Peyer's patch (tissue), 4 donors: ENCODE measurements around the gene SRY. TPM values are rescaled to one million over a fixed set of nuclear protein-coding genes. Genes with fewer than 3 reads are reported as not detected.

Source experiments
- DNase-seq, 3 donors: peaks; one replicate each; pipeline ENCODE4 v3.0.0-alpha.2; 2017 to 2019
- H3K27ac ChIP-seq, 4 donors: fragments of 200-600 bp; sonication (generic); one replicate each; pipeline ENCODE4 v1.5.1; 2016 to 2019
- H3K27me3 ChIP-seq, 2 donors: fragments of 200-600 bp; sonication (generic); one replicate each; pipeline ENCODE4 v1.5.1; 2019
- H3K36me3 ChIP-seq, 3 donors: fragments of 200-600 bp; sonication (generic); one replicate each; pipeline ENCODE4 v1.5.1; 2016 to 2019
- H3K4me1 ChIP-seq, 4 donors: fragments of 200-600 bp; sonication (generic); one replicate each; pipeline ENCODE4 v1.5.1; 2016 to 2019
- H3K4me3 ChIP-seq, 4 donors: fragments of 200-600 bp; sonication (generic); 1 replicate in 3 of 4; 2 replicates in 1 of 4; pipeline ENCODE4 v1.5.1; 2016 to 2019; ENCODE audit warnings: mild to moderate bottlenecking in 1 of 4
- H3K9me3 ChIP-seq, 4 donors: fragments of 200-600 bp; sonication (generic); one replicate each; pipeline ENCODE4 v1.5.1; 2016 to 2019; ENCODE audit warnings: mild to moderate bottlenecking in 1 of 4
- POLR2A ChIP-seq, 2 donors: fragments of 450-650 bp; IDR thresholded peaks; one replicate each; pipeline ENCODE4 v1.5.1; 2017; ENCODE audit warnings: antibody characterized with exemption in 2 of 2, mild to moderate bottlenecking in 2 of 2, moderate library complexity in 2 of 2
- small RNA-seq, 2 donors: library from RNA; depleted of rRNA; stranded (forward); fragments of <200 nt; gene quantifications; one replicate each; pipeline ENCODE3, GENCODE V24; 2016
- total RNA-seq, 4 donors: library from RNA; depleted of rRNA; stranded (reverse); fragments of >200 nt; gene quantifications; one replicate each; pipeline ENCODE4 v1.1.0, GENCODE V29; 2016
- TF ChIP-seq, protein P1 (sequence below), 6 experiments: fragments of 450-650 bp in 4 of 6; fragments of 200-600 bp in 2 of 6; sonication (generic) in 1 of 6; IDR thresholded peaks; one replicate each; pipeline ENCODE4 v1.5.1; 2017 to 2019; ENCODE audit warnings: antibody characterized with exemption in 6 of 6, mild to moderate bottlenecking in 3 of 6, moderate library complexity in 1 of 6

SRY gene
- total RNA-seq, 4 donors from 2014 or later: not detected

DNA sequence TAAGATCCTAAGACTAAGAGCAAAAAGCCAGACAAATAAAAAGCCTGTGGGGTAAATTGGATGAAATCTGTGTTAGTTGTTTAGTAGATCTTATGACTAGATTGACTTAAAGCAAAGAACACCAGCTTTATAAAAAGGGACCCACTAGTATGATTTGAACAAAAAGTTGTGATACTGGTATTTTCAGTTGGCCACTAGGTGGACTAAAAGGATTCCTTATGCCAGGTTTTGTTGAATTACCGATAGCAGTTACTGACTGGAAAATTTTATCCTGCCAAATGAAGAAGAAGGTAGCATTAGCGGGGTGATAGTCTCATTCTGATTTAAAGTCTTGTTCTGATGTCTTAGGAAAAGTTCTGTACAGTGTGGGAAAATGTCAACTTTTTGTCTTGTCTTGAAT, 12.8 kb upstream of the SRY start:
- no peak overlapping the region for H3K4me3 ChIP-seq
- DNase-seq: no peak
- no peaks in the 10 kb centered on the region for H3K9me3 ChIP-seq
- no peaks in the 10 kb centered on the region for H3K36me3 ChIP-seq
- H3K27me3 ChIP-seq: no peaks in the 10 kb centered on the region
- no peaks in the 10 kb centered on the region for H3K4me1 ChIP-seq
- TF ChIP-seq POLR2A (IDR thresholded peaks at IDR 0.05): no peak
- TF ChIP-seq, protein P1, sequence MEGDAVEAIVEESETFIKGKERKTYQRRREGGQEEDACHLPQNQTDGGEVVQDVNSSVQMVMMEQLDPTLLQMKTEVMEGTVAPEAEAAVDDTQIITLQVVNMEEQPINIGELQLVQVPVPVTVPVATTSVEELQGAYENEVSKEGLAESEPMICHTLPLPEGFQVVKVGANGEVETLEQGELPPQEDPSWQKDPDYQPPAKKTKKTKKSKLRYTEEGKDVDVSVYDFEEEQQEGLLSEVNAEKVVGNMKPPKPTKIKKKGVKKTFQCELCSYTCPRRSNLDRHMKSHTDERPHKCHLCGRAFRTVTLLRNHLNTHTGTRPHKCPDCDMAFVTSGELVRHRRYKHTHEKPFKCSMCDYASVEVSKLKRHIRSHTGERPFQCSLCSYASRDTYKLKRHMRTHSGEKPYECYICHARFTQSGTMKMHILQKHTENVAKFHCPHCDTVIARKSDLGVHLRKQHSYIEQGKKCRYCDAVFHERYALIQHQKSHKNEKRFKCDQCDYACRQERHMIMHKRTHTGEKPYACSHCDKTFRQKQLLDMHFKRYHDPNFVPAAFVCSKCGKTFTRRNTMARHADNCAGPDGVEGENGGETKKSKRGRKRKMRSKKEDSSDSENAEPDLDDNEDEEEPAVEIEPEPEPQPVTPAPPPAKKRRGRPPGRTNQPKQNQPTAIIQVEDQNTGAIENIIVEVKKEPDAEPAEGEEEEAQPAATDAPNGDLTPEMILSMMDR (IDR thresholded peaks at IDR 0.05): peak in 3 of 6 experiments; percentile 23 to 45 (median 43)
- no peak overlapping the region for H3K27ac ChIP-seq

DNA sequence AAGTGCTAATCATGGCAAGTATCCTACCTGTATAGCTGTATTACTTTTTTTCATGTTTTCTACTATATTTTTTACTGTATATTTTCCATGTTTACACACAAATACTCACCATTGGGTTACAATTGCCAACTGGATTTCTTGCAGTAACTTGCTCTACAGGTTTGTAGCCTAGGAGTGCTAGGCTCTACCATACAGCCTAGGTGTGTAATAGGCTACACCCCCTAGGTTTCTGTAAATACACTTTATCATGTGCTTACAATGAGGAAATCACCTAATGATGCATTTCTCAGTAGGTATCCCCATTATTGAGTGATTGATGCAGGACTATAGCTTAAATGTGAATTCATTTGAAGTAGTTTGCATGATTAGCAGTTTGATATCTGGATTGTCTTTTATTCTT, 10.5 kb upstream of the SRY start:
- no peak for DNase-seq
- Histone ChIP-seq H3K27ac (no peak overlapping the region), H3K27me3 (no peaks in the 10 kb centered on the region), H3K9me3 (no peaks in the 10 kb centered on the region), H3K36me3 (no peaks in the 10 kb centered on the region), H3K4me3 (no peak overlapping the region), H3K4me1 (no peaks in the 10 kb centered on the region)
- TF ChIP-seq POLR2A (IDR thresholded peaks at IDR 0.05): no peak
- TF ChIP-seq, protein P1 (IDR thresholded peaks at IDR 0.05): no peak

DNA sequence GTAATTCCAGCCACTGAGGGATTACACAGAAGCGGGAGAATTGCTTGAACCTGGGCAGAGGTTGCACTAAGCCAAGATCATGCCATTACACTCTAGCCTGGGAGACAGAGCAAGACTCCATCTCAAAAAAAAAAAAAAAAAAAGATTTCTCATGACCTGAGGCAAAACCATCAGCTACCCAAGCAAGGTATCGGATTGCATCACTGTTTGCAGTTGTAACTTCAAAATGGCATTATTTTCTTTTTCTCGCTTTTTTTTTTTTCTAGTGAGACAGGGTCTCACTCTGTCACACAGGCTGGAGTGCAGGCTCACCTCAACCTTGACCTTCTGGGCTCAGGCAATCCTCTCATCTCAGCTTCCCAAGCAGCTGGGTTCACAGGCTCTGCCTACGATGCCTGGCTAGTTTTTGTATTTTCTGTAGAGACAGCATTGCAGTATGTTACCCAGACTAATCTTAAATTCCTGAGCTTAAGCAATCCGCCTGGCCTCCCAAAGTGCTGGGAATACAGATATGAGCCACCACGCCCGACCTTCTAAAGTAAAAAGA, 9.6 kb upstream of the SRY start:
- no peaks in the 10 kb centered on the region for H3K27me3 ChIP-seq
- TF ChIP-seq, protein P1 (IDR thresholded peaks at IDR 0.05): no peak
- no peak for TF ChIP-seq POLR2A (IDR thresholded peaks at IDR 0.05)
- no peaks in the 10 kb centered on the region for H3K36me3 ChIP-seq

DNA sequence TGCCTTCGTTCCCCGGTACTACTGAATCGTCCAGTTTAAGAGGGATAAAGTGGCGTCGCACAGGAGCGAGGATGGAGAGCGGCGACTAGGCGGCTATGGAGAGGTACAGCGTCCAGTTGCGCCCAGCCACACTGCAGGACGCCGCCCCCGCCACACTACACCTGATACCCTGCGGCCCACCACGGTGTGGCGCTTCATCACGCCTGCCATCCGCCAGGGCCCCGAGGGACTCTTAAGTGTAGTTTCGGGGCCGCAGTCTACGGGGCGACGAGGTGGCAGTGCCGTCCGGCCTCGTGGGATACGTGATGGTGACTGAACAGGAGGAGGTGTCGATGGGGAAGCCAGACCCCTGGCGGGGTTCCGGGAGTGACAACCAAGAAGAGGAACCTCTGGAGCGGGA, 2.3 kb upstream of the SRY start:
- Histone ChIP-seq H3K36me3 (no peaks in the 10 kb centered on the region), H3K9me3 (no peaks in the 10 kb centered on the region), H3K4me3 (no peak overlapping the region), H3K27ac (no peak overlapping the region), H3K27me3 (no peaks in the 10 kb centered on the region), H3K4me1 (no peaks in the 10 kb centered on the region)
- TF ChIP-seq, protein P1 (IDR thresholded peaks at IDR 0.05): no peak
- TF ChIP-seq POLR2A (IDR thresholded peaks at IDR 0.05): no peak
- DNase-seq: no peak

More for the DNA sequence above, 9.6 kb upstream of the SRY start:
- no peaks in the 10 kb centered on the region for H3K9me3 ChIP-seq
- no peak overlapping the region for H3K27ac ChIP-seq
- no peak overlapping the region for H3K4me3 ChIP-seq
- no peaks in the 10 kb centered on the region for H3K4me1 ChIP-seq
- no peak for DNase-seq

DNA sequence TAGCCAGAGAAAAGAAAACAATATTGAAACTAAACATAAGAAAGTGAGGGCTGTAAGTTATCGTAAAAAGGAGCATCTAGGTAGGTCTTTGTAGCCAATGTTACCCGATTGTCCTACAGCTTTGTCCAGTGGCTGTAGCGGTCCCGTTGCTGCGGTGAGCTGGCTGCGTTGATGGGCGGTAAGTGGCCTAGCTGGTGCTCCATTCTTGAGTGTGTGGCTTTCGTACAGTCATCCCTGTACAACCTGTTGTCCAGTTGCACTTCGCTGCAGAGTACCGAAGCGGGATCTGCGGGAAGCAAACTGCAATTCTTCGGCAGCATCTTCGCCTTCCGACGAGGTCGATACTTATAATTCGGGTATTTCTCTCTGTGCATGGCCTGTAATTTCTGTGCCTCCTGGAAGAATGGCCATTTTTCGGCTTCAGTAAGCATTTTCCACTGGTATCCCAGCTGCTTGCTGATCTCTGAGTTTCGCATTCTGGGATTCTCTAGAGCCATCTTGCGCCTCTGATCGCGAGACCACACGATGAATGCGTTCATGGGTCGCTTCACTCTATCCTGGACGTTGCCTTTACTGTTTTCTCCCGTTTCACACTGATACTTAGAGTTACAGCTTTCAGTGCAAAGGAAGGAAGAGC, 488 bp downstream of the SRY start:
- DNase-seq: no peak
- Histone ChIP-seq H3K27me3 (no peaks in the 10 kb centered on the region), H3K27ac (no peak overlapping the region), H3K36me3 (no peaks in the 10 kb centered on the region), H3K4me3 (peak overlapping the region in 1 of 4 donors; percentile 28), H3K9me3 (no peaks in the 10 kb centered on the region), H3K4me1 (no peaks in the 10 kb centered on the region)
- TF ChIP-seq POLR2A (IDR thresholded peaks at IDR 0.05): no peak
- TF ChIP-seq, protein P1 (IDR thresholded peaks at IDR 0.05): no peak

Small RNAs within 50 kb of the gene (small RNA-seq; reads per million reads assigned to genes)
- gene RNU6-1334P (0 reads per million in 2 donors), gene TOMM22P2 (0 reads per million in 2 donors)

Other genes with a start within 250 kb of the SRY start
- gene RPS4Y1, start 53.9 kb upstream of the SRY start, total RNA-seq: 100 to 1,000 TPM in 1 of 4 donors, 10 to 100 TPM in 1, not detected in 2; 95.1 to 117 TPM
- 10 to 100 TPM in 2 of 4 donors, not detected in 2; 15.8 to 16.0 TPM for gene ZFY, start 147.7 kb upstream of the SRY start, total RNA-seq